Measurements from ENCODE around the gene ACTR5.
"Not testable (repeated sequence)": the region's sequence is repeated elsewhere in the genome, so short reads cannot be mapped to it uniquely, and the experiment has no call there.

ACTR5 gene

GRCh38 chr20:38804682-38805501 is 56.6 kb downstream of the ACTR5 start:
- DNase-seq (ENCODE audit: low read depth in 2 of 2): no peak

GRCh38 chr20:38805502-38805957 is 57.3 kb downstream of the ACTR5 start, which contains the start of gene PPP1R16B:
TSS of gene PPP1R16B (plus strand) at chr20:38805697. CDS start at chr20:38835926, 30,229 bp downstream.
- no peak for DNase-seq (ENCODE audit: low read depth in 2 of 2)

GRCh38 chr20:38805958-38806854 is 57.9 kb downstream of the ACTR5 start:
- DNase-seq (ENCODE audit: low read depth in 2 of 2): no peak

GRCh38 chr20:38806855-38807655 is 58.8 kb downstream of the ACTR5 start:
- no peak for DNase-seq (ENCODE audit: low read depth in 2 of 2)

GRCh38 chr20:38809942-38810341 is 61.7 kb downstream of the ACTR5 start:
- DNase-seq (ENCODE audit: low read depth in 2 of 2): no peak

- no peak for DNase-seq (ENCODE audit: low read depth in 2 of 2)
Measured at GRCh38 chr20:38810926-38811630, 62.8 kb downstream of the ACTR5 start.

GRCh38 chr20:38811769-38812168 is 63.5 kb downstream of the ACTR5 start:
- no peak for DNase-seq (ENCODE audit: low read depth in 2 of 2)

- no peak for DNase-seq (ENCODE audit: low read depth in 2 of 2)
Measured at GRCh38 chr20:38812182-38812581, 63.9 kb downstream of the ACTR5 start.

- no peak for DNase-seq (ENCODE audit: low read depth in 2 of 2)
Measured at GRCh38 chr20:38812709-38813573, 64.7 kb downstream of the ACTR5 start.

GRCh38 chr20:38813574-38813962 is 65.3 kb downstream of the ACTR5 start:
- not testable (repeated sequence) for DNase-seq (ENCODE audit: low read depth in 2 of 2)

GRCh38 chr20:38815446-38815845 is 67.2 kb downstream of the ACTR5 start:
- DNase-seq (ENCODE audit: low read depth in 2 of 2): no peak

- DNase-seq (ENCODE audit: low read depth in 2 of 2): no peak
Measured at GRCh38 chr20:38818113-38819065, 70.1 kb downstream of the ACTR5 start.

Data from fibroblast of skin of left quadriceps (primary cell).